ENCODE data around the gene SPAAR. TPM values are rescaled to one million over a fixed set of nuclear protein-coding genes. Genes with fewer than 3 reads are reported as not detected.

SPAAR gene
- total RNA-seq, 1 experiment from 2014 or later = not detected

DNA sequence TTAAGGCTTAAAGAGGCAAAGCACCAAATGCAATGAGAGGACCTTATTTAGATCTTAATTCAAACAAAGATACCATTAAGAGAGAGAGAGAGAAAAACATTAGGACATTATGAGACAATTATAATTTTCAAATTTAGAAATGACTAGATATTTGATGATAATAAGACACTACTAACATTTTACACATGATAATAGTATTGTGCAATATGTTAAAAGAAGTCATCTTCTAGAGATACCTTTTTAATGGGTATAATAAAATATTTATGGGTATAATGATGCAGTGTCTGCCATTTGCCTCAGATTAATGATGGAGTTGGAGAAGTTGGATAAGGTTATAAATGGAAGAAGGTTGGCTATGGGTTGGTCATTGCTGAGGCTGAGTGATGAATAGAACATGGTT lies 21.2 kb downstream of the SPAAR start:
- no peak overlapping the region for H4K91ac ChIP-seq (ENCODE audit: insufficient read length, low read depth, low read length)
- Mint-ChIP-seq H3K36me3 (ENCODE audit: insufficient read depth in 1 of 3, low read depth in 3 of 3) (no peaks in the 10 kb centered on the region), H3K4me3 (no peak overlapping the region), H3K27ac (no peak overlapping the region), H3K4me1 (no peaks in the 10 kb centered on the region; a peak in 1 of 4 replicates), H3K9me3 (no peaks in the 10 kb centered on the region), H3K27me3 (ENCODE audit: low read depth) (peaks cover 12% of the 10 kb centered on the region)
- H3K23me2 ChIP-seq (ENCODE audit: insufficient read length, low read depth, low read length, poor library complexity, severe bottlenecking) = no peaks in the 10 kb centered on the region
- H2AFZ ChIP-seq (ENCODE audit: low read length) = no peak overlapping the region
- no peaks in the 10 kb centered on the region for H3K9me3 ChIP-seq (ENCODE audit: control insufficient read depth, low read depth, low read length)
- no peak overlapping the region for H2BK15ac ChIP-seq (ENCODE audit: low read depth, low read length)
- no peaks in the 10 kb centered on the region for H3K79me1 ChIP-seq (ENCODE audit: insufficient read depth, low read depth, low read length, poor library complexity, severe bottlenecking)
- no peak for DNase-seq
- H3K4me1 ChIP-seq (ENCODE audit: insufficient read depth, low read length) = no peaks in the 10 kb centered on the region
- no peak overlapping the region for H3K27ac ChIP-seq (ENCODE audit: insufficient read length, low read depth, low read length)
- no peak overlapping the region for H3K14ac ChIP-seq (ENCODE audit: insufficient read depth, low read length)
- H2AK5ac ChIP-seq (ENCODE audit: insufficient read length, low read length) = no peak overlapping the region
- H3K23ac ChIP-seq (ENCODE audit: insufficient read length, low read depth, low read length) = no peak overlapping the region
- no peak overlapping the region for H4K8ac ChIP-seq (replicated peaks; ENCODE audit: insufficient read length, low read depth, low read length)
- no peaks in the 10 kb centered on the region for H3K79me2 ChIP-seq (ENCODE audit: insufficient read depth, low read length)
- no peaks in the 10 kb centered on the region for H4K20me1 ChIP-seq (ENCODE audit: control insufficient read depth, insufficient read depth, insufficient read length)
- H3K56ac ChIP-seq (ENCODE audit: insufficient read length, low read depth, low read length) = no peak overlapping the region
- no peak overlapping the region for H3K18ac ChIP-seq (ENCODE audit: insufficient read length, low read depth, low read length)
- H4K5ac ChIP-seq (ENCODE audit: insufficient read length, low read depth, low read length) = no peak overlapping the region
- no peak overlapping the region for H2BK12ac ChIP-seq (ENCODE audit: insufficient read length, low read depth, low read length)
- H3K27me3 ChIP-seq (ENCODE audit: insufficient read depth, low read length) = no peaks in the 10 kb centered on the region
- H2BK5ac ChIP-seq (ENCODE audit: insufficient read length, low read length) = no peak overlapping the region
- H3T11ph ChIP-seq (ENCODE audit: low read length) = no peak overlapping the region
- H2BK120ac ChIP-seq (ENCODE audit: low read depth, low read length, poor library complexity, severe bottlenecking) = no peak overlapping the region
- H2BK20ac ChIP-seq (ENCODE audit: low read depth, low read length, poor library complexity, severe bottlenecking) = no peak overlapping the region
- no peak for TF ChIP-seq CTCF (conservative IDR thresholded peaks at IDR 0.05)
- H3K4me2 ChIP-seq (ENCODE audit: insufficient read depth, insufficient read length, low read length) = no peak overlapping the region
- H3K4ac ChIP-seq (ENCODE audit: low read depth, low read length) = no peak overlapping the region
- H3K9ac ChIP-seq (ENCODE audit: extremely low read depth, insufficient read length, low read length) = no peak overlapping the region
